ENCODE data around the gene AEBP1.

GRCh38 chr7:44078521-44078920, 25.6 kb upstream of the AEBP1 start:
- TF ChIP-seq CTCF (IDR thresholded peaks at IDR 0.05) = no peak
- TF ChIP-seq POLR2AphosphoS5 (IDR thresholded peaks at IDR 0.05) = no peak
- no peak for TF ChIP-seq EP300 (IDR thresholded peaks at IDR 0.05)
- TF ChIP-seq POLR2A (IDR thresholded peaks at IDR 0.05; ENCODE audit: low read depth) = no peak

All from esophagus muscularis mucosa (tissue), 4 donors.